Liver (tissue), 10 donors: ENCODE results near the gene IL17RB. TPM values are rescaled to one million over a fixed set of nuclear protein-coding genes. Genes with fewer than 3 reads are reported as not detected.

Experiments used
- DNase-seq: peaks from one replicate; pipeline ENCODE4 v3.0.0-alpha.2; 2017; ENCODE audit warnings: low spot score
- H3K27ac ChIP-seq, 2 donors: one replicate each; pipeline ENCODE4 v1.7.0; 2013; ENCODE audit warnings: inconsistent platforms in 2 of 2, low read length in 2 of 2, control low read depth in 1 of 2, low read depth in 1 of 2, mild to moderate bottlenecking in 1 of 2
- H3K27me3 ChIP-seq, 4 donors: one replicate each; pipeline versions ENCODE4 v1.6.1 to v1.7.0; 2013; ENCODE audit warnings: low read length in 3 of 4, inconsistent platforms in 1 of 4, mild to moderate bottlenecking in 1 of 4, moderate library complexity in 1 of 4; ENCODE audit not compliant: control insufficient read depth in 4 of 4, insufficient read depth in 4 of 4
- H3K36me3 ChIP-seq, 4 donors: one replicate each; pipeline versions ENCODE4 v1.6.1 to v1.7.0; 2013; ENCODE audit warnings: low read length in 3 of 4, mild to moderate bottlenecking in 3 of 4, low read depth in 1 of 4, moderate library complexity in 1 of 4; ENCODE audit not compliant: control insufficient read depth in 4 of 4, insufficient read depth in 3 of 4
- H3K4me1 ChIP-seq, 4 donors: one replicate each; pipeline versions ENCODE4 v1.6.1 to v1.7.0; 2013; ENCODE audit warnings: low read length in 3 of 4, mild to moderate bottlenecking in 3 of 4, moderate library complexity in 1 of 4; ENCODE audit not compliant: control insufficient read depth in 4 of 4, insufficient read depth in 4 of 4
- H3K4me3 ChIP-seq, 3 donors: one replicate each; pipeline versions ENCODE4 v1.6.1 to v1.7.0; 2013; ENCODE audit warnings: low read length in 3 of 3, control low read depth in 1 of 3, low read depth in 1 of 3, mild to moderate bottlenecking in 1 of 3
- H3K9ac ChIP-seq, 2 donors: one replicate each; pipeline ENCODE4 v1.7.0; 2013; ENCODE audit warnings: low read length in 2 of 2, mild to moderate bottlenecking in 2 of 2, moderate library complexity in 2 of 2, control low read depth in 1 of 2, low read depth in 1 of 2
- H3K9me3 ChIP-seq, 4 donors: one replicate each; pipeline versions ENCODE4 v1.6.1 to v1.7.0; 2013; ENCODE audit warnings: low read length in 3 of 4; ENCODE audit not compliant: control insufficient read depth in 4 of 4
- EGR1 ChIP-seq, 2 donors: IDR thresholded peaks; 2 replicates each; pipeline ENCODE4 v1.6.1; 2016 to 2018; ENCODE audit warnings: antibody characterized with exemption in 2 of 2, low read depth in 2 of 2
- FOXA2 ChIP-seq: IDR thresholded peaks from 2 replicates; pipeline ENCODE4 v1.6.1; 2016; ENCODE audit warnings: antibody characterized with exemption
- HNF4G ChIP-seq: IDR thresholded peaks from 2 replicates; pipeline ENCODE4 v1.6.1; 2016; ENCODE audit warnings: antibody characterized with exemption
- NR2F2 ChIP-seq: IDR thresholded peaks from 2 replicates; pipeline ENCODE4 v1.6.1; 2016; ENCODE audit warnings: antibody characterized with exemption
- RAD21 ChIP-seq, 2 donors: IDR thresholded peaks; 2 replicates each; pipeline ENCODE4 v1.6.1; 2016; ENCODE audit warnings: antibody characterized with exemption in 2 of 2, mild to moderate bottlenecking in 2 of 2
- SP1 ChIP-seq: IDR thresholded peaks from 2 replicates; pipeline ENCODE4 v1.6.1; 2018; ENCODE audit warnings: antibody characterized with exemption, mild to moderate bottlenecking
- YY1 ChIP-seq: IDR thresholded peaks from 2 replicates; pipeline ENCODE4 v1.6.1; 2016; ENCODE audit warnings: antibody characterized with exemption, mild to moderate bottlenecking
- ZBTB33 ChIP-seq: IDR thresholded peaks from 2 replicates; pipeline ENCODE4 v1.6.1; 2016; ENCODE audit warnings: antibody characterized with exemption
- WGBS: extraction: QIAGEN DNeasy Blood & Tissue Kit; methylation state at CpG from one replicate; pipeline ENCODE4 v1.1.7; 2013; 5-methylcytosine and 5-hydroxymethylcytosine counted together
- polyA plus RNA-seq, 2 donors: library from polyadenylated mRNA; stranded (reverse) in 1 of 2; unstranded in 1 of 2; fragments of 200-250 nt in 1 of 2; fragments of >200 nt in 1 of 2; fragmentation: Nextera tagmentation in 1 of 2; extraction: Ambion mirVana in 1 of 2; gene quantifications; one replicate each; pipeline versions ENCODE4 v1.2.1 to v1.2.3, GENCODE V29; 2013 to 2015
- small RNA-seq: library from RNA; depleted of rRNA; stranded (forward); fragments of <200 nt; gene quantifications from one replicate; pipeline ENCODE3, GENCODE V24; 2014
- total RNA-seq, 2 donors: library from RNA; depleted of rRNA; stranded (reverse); fragments of >200 nt; gene quantifications; one replicate each; pipeline ENCODE4 v1.2.3, GENCODE V29; 2014
- donor health status: healthy.
- donor health status: healthy.
- donor health status: healthy.
- donor health status: healthy.
- donor health status: healthy.

IL17RB gene
- total and polyA plus RNA-seq, 4 donors = 11.8 to 21.6 (median 15.8) TPM

DNA sequence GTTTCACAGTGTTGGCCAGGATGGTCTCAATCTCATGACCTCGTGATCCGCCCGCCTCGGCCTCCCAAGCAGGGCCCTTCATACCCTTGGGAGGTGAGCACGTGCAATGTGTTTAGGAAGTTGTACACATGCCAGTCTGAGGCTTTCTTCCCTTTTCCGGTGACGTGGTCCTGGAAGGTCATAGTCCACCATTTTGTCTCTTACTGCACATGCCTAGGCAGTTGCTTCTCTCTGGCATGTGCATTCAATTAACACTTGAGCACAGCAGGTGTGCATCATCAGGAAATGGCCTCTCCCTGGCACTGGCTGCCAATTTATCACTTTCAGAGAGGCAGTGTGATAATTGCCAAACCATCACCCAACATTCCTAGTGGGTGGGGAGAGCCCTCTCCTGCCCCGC, 67.0 kb downstream of the IL17RB start:
- Histone ChIP-seq H3K4me1 (no peaks in the 10 kb centered on the region), H3K9ac (no peak overlapping the region), H3K27me3 (peaks cover 0 to 13% (median under 1%) of the 10 kb centered on the region in 4 donors), H3K4me3 (no peak overlapping the region), H3K27ac (no peak overlapping the region), H3K9me3 (peaks cover 0 to 5% (median 0%) of the 10 kb centered on the region in 4 donors), H3K36me3 (no peaks in the 10 kb centered on the region)
- DNase-seq = no peak
- 85% methylated on average over 8 of the region's 8 CpGs for WGBS
- TF ChIP-seq RAD21 (IDR thresholded peaks at IDR 0.05) = no peak
- no peak for TF ChIP-seq YY1
- TF ChIP-seq ZBTB33 = no peak
- TF ChIP-seq HNF4G = no peak
- no peak for TF ChIP-seq NR2F2
- no peak for TF ChIP-seq EGR1 (IDR thresholded peaks at IDR 0.05; ENCODE audit: low read depth in 2 of 2)
- TF ChIP-seq SP1 = no peak
- TF ChIP-seq FOXA2 = no peak

Small RNA genes within 50 kb of the gene (small RNA-seq; reads per million reads assigned to genes)
- not detected for gene AC012467.1

Other genes starting within 250 kb of the IL17RB start
- 10 to 100 TPM in 1 of 2 donors, 1 to 10 TPM in 1; 9.1 to 34.0 TPM for gene CHDH, start 149 bp upstream of the IL17RB start, total RNA-seq
- 10 to 100 TPM; 10.7 to 31.6 TPM for gene CHDH, start 149 bp upstream of the IL17RB start, polyA plus RNA-seq
- 10 to 100 TPM in 1 of 2 donors, 1 to 10 TPM in 1; 9.9 to 16.7 TPM for gene ACTR8, start 35.6 kb downstream of the IL17RB start, total RNA-seq
- 1 to 10 TPM; 3.2 to 5.6 TPM for gene ACTR8, start 35.6 kb downstream of the IL17RB start, polyA plus RNA-seq
- gene SELENOK, start 45.3 kb downstream of the IL17RB start, total RNA-seq = 10 to 100 TPM; 24.9 to 37.7 TPM
- gene SELENOK, start 45.3 kb downstream of the IL17RB start, polyA plus RNA-seq = 10 to 100 TPM; 40.0 to 80.2 TPM